ENCODE results near the gene PTPRM. TPM values are rescaled to one million over a fixed set of nuclear protein-coding genes. Genes with fewer than 3 reads are reported as not detected.

PTPRM gene
- polyA plus RNA-seq, 1 donor (not counting 4 experiments of a cell fraction or from before 2014, with no cell fraction given), result 54.5 TPM

DNA sequence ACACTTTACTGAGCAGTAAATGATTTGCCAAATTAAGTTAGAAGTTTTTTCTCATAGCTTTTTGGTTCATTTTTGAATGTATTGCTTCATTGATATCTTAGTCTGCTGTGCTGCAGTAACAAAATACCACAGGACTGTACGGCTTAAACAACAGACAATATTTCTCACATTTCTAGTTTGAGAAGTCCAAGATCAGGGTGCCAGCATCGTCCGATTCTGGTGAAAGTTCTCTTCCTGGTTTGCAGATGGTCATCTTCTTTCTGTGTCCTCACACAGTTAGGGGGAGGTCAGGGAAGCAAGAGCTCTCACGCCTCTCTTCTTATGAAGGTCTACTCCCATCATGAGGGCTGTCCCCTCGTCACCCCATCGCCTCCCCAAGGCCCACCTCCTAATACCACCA, 325.4 kb downstream of the PTPRM start:
- H3K9me1 ChIP-seq (ENCODE audit: control insufficient read depth, extremely low read depth, insufficient read depth, low read length), result no peaks in the 10 kb centered on the region

DNA sequence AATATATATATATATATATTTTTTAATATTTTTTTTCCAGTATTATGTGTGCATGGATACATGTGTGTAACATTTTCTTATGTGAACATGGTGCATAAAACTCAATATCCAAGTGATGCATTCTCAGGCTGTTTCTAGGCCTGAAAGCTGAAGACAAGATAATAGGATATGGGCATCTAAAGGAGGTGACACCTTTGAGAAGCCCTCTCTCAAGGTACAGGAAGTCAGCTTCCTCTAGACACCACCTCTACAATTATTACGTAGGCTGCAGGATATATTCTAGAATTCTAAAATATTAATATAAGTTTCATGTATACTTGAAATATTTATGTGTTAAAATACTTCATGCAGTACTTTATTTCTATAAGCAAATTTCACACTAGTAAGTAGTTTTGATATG, 327.5 kb downstream of the PTPRM start:
- dilution Hi-C loops (cut with MboI; ENCODE audit: extremely low pct_ligation_motif_present, low sequenced_read_pairs), result no loop called here
- DNase-seq (ENCODE audit: low read depth, low spot score) (no peak), FAIRE-seq (no peak)
- no peaks in the 10 kb centered on the region for H3K36me3 ChIP-seq (ENCODE audit: control insufficient read depth in 2 of 2, extremely low read depth in 1 of 2, insufficient read depth in 2 of 2, low read length in 2 of 2)
- H3K9me3 ChIP-seq (ENCODE audit: control insufficient read depth, low read depth, low read length), result no peaks in the 10 kb centered on the region
- no peaks in the 10 kb centered on the region for H3K4me1 ChIP-seq (ENCODE audit: control insufficient read depth, extremely low read depth, insufficient read depth, low read length)
- no peak overlapping the region for H3K27ac ChIP-seq (ENCODE audit: control insufficient read depth, insufficient read depth, low read length)
- H3K79me2 ChIP-seq (ENCODE audit: control insufficient read depth, insufficient read depth, low read length), result no peaks in the 10 kb centered on the region
- TF ChIP-seq, protein P1, sequence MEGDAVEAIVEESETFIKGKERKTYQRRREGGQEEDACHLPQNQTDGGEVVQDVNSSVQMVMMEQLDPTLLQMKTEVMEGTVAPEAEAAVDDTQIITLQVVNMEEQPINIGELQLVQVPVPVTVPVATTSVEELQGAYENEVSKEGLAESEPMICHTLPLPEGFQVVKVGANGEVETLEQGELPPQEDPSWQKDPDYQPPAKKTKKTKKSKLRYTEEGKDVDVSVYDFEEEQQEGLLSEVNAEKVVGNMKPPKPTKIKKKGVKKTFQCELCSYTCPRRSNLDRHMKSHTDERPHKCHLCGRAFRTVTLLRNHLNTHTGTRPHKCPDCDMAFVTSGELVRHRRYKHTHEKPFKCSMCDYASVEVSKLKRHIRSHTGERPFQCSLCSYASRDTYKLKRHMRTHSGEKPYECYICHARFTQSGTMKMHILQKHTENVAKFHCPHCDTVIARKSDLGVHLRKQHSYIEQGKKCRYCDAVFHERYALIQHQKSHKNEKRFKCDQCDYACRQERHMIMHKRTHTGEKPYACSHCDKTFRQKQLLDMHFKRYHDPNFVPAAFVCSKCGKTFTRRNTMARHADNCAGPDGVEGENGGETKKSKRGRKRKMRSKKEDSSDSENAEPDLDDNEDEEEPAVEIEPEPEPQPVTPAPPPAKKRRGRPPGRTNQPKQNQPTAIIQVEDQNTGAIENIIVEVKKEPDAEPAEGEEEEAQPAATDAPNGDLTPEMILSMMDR (optimal IDR thresholded peaks at IDR 0.05 in 1 of 3, IDR thresholded peaks at IDR 0.05 in 1 of 3, conservative IDR thresholded peaks at IDR 0.05 in 1 of 3; ENCODE audit: extremely low read depth in 1 of 3, insufficient read depth in 2 of 3, low read length in 3 of 3), result no peak
- TF ChIP-seq EZH2 (IDR thresholded peaks at IDR 0.05; ENCODE audit: low read length), result no peak
- no peaks in the 10 kb centered on the region for H3K27me3 ChIP-seq (ENCODE audit: control insufficient read depth, extremely low read depth, insufficient read depth, low read length)
- no peaks in the 10 kb centered on the region for H4K20me1 ChIP-seq (ENCODE audit: control insufficient read depth, extremely low read depth, insufficient read depth, low read length)
- no peak overlapping the region for H2AFZ ChIP-seq (ENCODE audit: control insufficient read depth, low read length)
- H3K4me2 ChIP-seq (ENCODE audit: control insufficient read depth, extremely low read depth, insufficient read depth, low read depth, low read length), result no peak overlapping the region
- no peak overlapping the region for H3K9ac ChIP-seq (ENCODE audit: control insufficient read depth, extremely low read depth, insufficient read depth, low read length)
- no peaks in the 10 kb centered on the region for H3K9me1 ChIP-seq (ENCODE audit: control insufficient read depth, extremely low read depth, insufficient read depth, low read length)
- no peak overlapping the region for H3K4me3 ChIP-seq (ENCODE audit: control insufficient read depth in 2 of 3, extremely low read depth in 1 of 3, insufficient read depth in 2 of 3, low read depth in 1 of 3, low read length in 3 of 3)

More for the DNA sequence above, 325.4 kb downstream of the PTPRM start:
- Histone ChIP-seq H3K4me2 (ENCODE audit: control insufficient read depth, extremely low read depth, insufficient read depth, low read depth, low read length) (no peak overlapping the region), H3K79me2 (ENCODE audit: control insufficient read depth, insufficient read depth, low read length) (no peaks in the 10 kb centered on the region), H3K4me3 (ENCODE audit: control insufficient read depth in 2 of 3, extremely low read depth in 1 of 3, insufficient read depth in 2 of 3, low read depth in 1 of 3, low read length in 3 of 3) (no peak overlapping the region), H3K36me3 (ENCODE audit: control insufficient read depth in 2 of 2, extremely low read depth in 1 of 2, insufficient read depth in 2 of 2, low read length in 2 of 2) (no peaks in the 10 kb centered on the region), H3K4me1 (ENCODE audit: control insufficient read depth, extremely low read depth, insufficient read depth, low read length) (no peaks in the 10 kb centered on the region), H3K9ac (ENCODE audit: control insufficient read depth, extremely low read depth, insufficient read depth, low read length) (no peak overlapping the region), H3K27me3 (ENCODE audit: control insufficient read depth, extremely low read depth, insufficient read depth, low read length) (no peaks in the 10 kb centered on the region), H3K9me3 (ENCODE audit: control insufficient read depth, low read depth, low read length) (no peaks in the 10 kb centered on the region), H4K20me1 (ENCODE audit: control insufficient read depth, extremely low read depth, insufficient read depth, low read length) (no peaks in the 10 kb centered on the region), H3K27ac (ENCODE audit: control insufficient read depth, insufficient read depth, low read length) (no peak overlapping the region), H2AFZ (ENCODE audit: control insufficient read depth, low read length) (no peak overlapping the region)
- TF ChIP-seq, protein P1 (optimal IDR thresholded peaks at IDR 0.05 in 1 of 3, IDR thresholded peaks at IDR 0.05 in 1 of 3, conservative IDR thresholded peaks at IDR 0.05 in 1 of 3; ENCODE audit: extremely low read depth in 1 of 3, insufficient read depth in 2 of 3, low read length in 3 of 3), result no peak
- TF ChIP-seq EZH2 (IDR thresholded peaks at IDR 0.05; ENCODE audit: low read length), result no peak
- no peak for DNase-seq (ENCODE audit: low read depth, low spot score)
- no peak for FAIRE-seq
- dilution Hi-C loops (cut with MboI; ENCODE audit: extremely low pct_ligation_motif_present, low sequenced_read_pairs), result no loop called here
